ENCODE data around the gene SLC38A1.

SLC38A1 gene

DNA sequence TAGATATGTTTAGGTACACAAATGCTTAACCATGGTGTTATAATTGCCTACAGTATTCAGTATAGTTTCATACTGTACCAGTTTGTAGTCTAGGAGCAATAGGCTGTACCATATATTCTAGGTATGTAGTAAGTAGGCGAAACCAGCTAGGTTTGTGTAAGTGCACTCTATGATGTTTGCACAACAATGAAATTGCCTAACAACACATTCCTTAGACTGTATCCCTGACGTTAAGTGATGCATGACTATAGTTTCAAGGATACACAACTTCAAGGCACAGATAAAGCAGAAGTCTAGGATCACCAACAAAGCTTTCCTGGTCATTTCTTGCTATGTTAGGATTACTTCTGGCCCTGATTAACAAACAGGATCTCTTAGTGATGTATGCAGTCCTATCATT, 135.1 kb downstream of the SLC38A1 start:
- Histone ChIP-seq H3K27me3 (ENCODE audit: control insufficient read depth, insufficient read depth, low read length) (no peaks in the 10 kb centered on the region), H3K36me3 (ENCODE audit: control insufficient read depth, insufficient read depth, low read length) (no peaks in the 10 kb centered on the region), H3K4me1 (ENCODE audit: control insufficient read depth, insufficient read depth, low read length) (no peaks in the 10 kb centered on the region), H3K9ac (ENCODE audit: low read length) (no peak overlapping the region), H3K9me3 (ENCODE audit: control insufficient read depth, low read length) (no peaks in the 10 kb centered on the region), H3K4me3 (ENCODE audit: low read length) (no peak overlapping the region)

Measured in mucosa of stomach (tissue), 1 donor.